ENCODE results near the gene CCDC69.
"Not testable (repeated sequence)": the region's sequence is repeated elsewhere in the genome, so short reads cannot be mapped to it uniquely, and the experiment has no call there.

CCDC69 gene

GRCh38 chr5:151222054-151222789, 1.7 kb downstream of the CCDC69 start:
- no peak for DNase-seq (ENCODE audit: low spot score)

GRCh38 chr5:151221574-151221973, 2.3 kb downstream of the CCDC69 start:
- no peak for DNase-seq (ENCODE audit: low spot score)

- DNase-seq (ENCODE audit: low spot score), result no peak
These were observed 4.1 kb downstream of the CCDC69 start for GRCh38 chr5:151219789-151220188.

- DNase-seq (ENCODE audit: low spot score), result no peak
These were observed 4.8 kb downstream of the CCDC69 start for GRCh38 chr5:151219138-151219537.

GRCh38 chr5:151218177-151218576, 5.7 kb downstream of the CCDC69 start:
- no peak for DNase-seq (ENCODE audit: low spot score)

- no peak for DNase-seq (ENCODE audit: low spot score)
These were observed 7.1 kb downstream of the CCDC69 start for GRCh38 chr5:151216781-151217180.

GRCh38 chr5:151215546-151215880, 8.4 kb downstream of the CCDC69 start:
- no peak for DNase-seq (ENCODE audit: low spot score)

- DNase-seq (ENCODE audit: low spot score), result no peak
These were observed 9.0 kb downstream of the CCDC69 start for GRCh38 chr5:151214614-151215545.

GRCh38 chr5:151213803-151214613, 9.9 kb downstream of the CCDC69 start:
- DNase-seq (ENCODE audit: low spot score), result no peak

- DNase-seq (ENCODE audit: low spot score), result no peak
These were observed 11.5 kb downstream of the CCDC69 start for GRCh38 chr5:151212406-151212798.

GRCh38 chr5:151208481-151208914, 15.4 kb downstream of the CCDC69 start:
- DNase-seq (ENCODE audit: low spot score), result no peak

GRCh38 chr5:151205411-151205810, 18.5 kb downstream of the CCDC69 start:
- no peak for DNase-seq (ENCODE audit: low spot score)

- no peak for DNase-seq (ENCODE audit: low spot score)
These were observed 19.8 kb downstream of the CCDC69 start for GRCh38 chr5:151204051-151204450.

- no peak for DNase-seq (ENCODE audit: low spot score)
These were observed 21.3 kb downstream of the CCDC69 start for GRCh38 chr5:151202381-151203139.

GRCh38 chr5:151200913-151201595, 22.8 kb downstream of the CCDC69 start:
- peak; percentile 77 for DNase-seq (ENCODE audit: low spot score)

- no peak for DNase-seq (ENCODE audit: low spot score)
These were observed 24.2 kb downstream of the CCDC69 start for GRCh38 chr5:151199581-151200185.

GRCh38 chr5:151198861-151199260, 25.0 kb downstream of the CCDC69 start:
- no peak for DNase-seq (ENCODE audit: low spot score)

- DNase-seq (ENCODE audit: low spot score), result not testable (repeated sequence)
These were observed 26.6 kb downstream of the CCDC69 start for GRCh38 chr5:151197291-151197600.

GRCh38 chr5:151196556-151197290, 27.2 kb downstream of the CCDC69 start:
- DNase-seq (ENCODE audit: low spot score), result no peak

GRCh38 chr5:151195622-151196021, 28.3 kb downstream of the CCDC69 start:
- DNase-seq (ENCODE audit: low spot score), result no peak

All from D341Med (cell line).